HG03558 (cell line): ENCODE data around the gene S1PR2.

Source experiments
- ATAC-seq: cut with Tn5 transposase; IDR thresholded peaks from one replicate; pipeline ENCODE4 v1.9.1; 2021; ENCODE audit warnings: moderate number of reproducible peaks; ENCODE audit not compliant: unreplicated experiment; ENCODE audit errors: extremely low read depth

The S1PR2 gene, protein sequence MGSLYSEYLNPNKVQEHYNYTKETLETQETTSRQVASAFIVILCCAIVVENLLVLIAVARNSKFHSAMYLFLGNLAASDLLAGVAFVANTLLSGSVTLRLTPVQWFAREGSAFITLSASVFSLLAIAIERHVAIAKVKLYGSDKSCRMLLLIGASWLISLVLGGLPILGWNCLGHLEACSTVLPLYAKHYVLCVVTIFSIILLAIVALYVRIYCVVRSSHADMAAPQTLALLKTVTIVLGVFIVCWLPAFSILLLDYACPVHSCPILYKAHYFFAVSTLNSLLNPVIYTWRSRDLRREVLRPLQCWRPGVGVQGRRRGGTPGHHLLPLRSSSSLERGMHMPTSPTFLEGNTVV

DNA sequence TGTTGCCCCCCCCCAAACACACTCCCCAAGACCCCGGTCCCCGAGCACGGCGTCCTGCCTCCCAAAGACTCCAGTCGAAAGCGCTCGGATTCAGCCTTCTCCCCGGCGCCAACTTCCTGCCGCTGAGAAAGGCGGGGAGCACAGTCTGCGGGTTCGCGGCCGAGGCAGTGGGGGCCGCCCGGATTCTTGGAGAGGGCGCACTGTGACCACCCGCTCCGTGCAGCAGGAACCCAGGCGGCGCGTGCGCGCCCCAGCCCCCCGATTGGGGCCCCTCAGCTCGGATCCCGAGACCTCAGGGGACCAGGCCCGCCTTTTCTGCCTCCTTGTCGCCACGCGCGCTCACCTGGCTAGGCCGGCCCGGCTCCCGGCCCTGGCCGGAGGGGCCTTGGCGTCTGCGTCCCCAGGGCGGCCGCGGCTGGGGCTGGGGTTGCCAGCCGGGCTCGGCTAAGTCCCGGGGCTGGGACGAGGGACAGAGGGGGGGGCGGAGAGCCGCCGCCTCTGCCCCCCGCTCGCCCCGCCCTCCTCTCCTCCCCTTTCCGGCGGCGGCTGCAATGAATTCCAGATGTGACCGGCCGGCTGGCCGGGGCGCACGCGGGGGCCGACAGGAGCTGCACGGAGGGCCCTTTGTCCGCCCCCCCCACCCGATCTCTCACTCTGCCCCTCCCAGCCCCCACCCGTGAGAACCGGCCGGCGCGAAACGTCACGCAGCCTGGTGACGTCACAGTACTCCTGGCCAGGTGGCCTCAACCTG, at the start of gene S1PR2:
Gene S1PR2, minus strand, starts transcription at position 471 of the 751 bp plus-strand sequence. CDS start 6,426 bp downstream, outside the sequence.
- ATAC-seq: no peak

DNA sequence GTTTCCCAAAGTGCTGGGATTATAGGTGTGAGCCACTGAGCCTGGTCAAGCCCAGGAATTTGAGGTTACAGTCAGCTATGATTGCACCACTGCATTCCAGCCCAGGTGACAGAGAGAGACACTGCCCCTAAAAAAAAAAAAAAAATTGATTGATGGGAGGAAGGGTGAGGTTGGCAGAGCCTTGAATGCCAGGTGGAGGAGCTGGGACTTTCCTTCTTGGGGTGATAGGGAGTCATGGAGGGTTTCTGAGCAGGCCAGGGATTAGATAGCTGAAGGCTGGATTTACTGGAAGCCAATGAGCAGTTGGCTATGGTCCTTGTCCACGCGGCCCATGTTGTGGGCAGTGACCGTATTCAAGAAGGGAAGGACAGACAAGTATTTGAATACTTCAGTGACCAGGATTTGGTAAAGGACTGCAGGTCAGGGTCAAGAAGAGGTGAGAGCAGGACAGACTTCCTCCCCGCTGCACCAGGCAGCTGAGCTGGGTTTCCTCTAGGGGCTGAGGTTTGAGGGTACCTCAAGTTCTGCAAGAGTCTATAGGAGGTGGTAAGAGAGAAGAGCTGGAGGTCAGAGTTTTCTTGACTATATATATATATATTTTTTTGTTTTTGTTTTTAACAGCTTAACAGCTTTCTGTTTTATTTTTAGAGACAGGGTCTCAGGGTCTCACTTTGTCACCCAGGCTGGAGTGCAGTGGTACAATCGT, 48.8 kb upstream of the S1PR2 start:
- ATAC-seq: no peak

DNA sequence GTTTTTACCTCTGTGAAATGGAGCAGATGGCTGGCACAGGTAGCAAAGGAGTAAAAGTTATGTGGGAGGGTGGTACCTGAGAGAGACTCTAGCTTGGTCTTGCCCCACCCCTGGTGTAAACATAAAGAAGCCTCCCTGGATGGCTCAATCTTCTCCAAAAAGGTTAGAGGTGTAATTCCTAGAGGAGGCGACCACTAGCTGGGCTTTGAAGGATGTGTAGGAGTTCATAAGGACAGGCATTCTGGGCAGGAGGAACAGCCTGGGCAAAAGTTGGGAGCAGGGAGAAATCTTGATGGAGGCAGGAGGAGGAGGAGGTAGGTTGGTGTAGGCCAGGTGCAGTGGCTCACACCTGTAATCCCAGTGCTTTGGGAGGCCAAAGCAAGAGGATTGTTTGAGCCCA, 47.8 kb upstream of the S1PR2 start:
- no peak for ATAC-seq

DNA sequence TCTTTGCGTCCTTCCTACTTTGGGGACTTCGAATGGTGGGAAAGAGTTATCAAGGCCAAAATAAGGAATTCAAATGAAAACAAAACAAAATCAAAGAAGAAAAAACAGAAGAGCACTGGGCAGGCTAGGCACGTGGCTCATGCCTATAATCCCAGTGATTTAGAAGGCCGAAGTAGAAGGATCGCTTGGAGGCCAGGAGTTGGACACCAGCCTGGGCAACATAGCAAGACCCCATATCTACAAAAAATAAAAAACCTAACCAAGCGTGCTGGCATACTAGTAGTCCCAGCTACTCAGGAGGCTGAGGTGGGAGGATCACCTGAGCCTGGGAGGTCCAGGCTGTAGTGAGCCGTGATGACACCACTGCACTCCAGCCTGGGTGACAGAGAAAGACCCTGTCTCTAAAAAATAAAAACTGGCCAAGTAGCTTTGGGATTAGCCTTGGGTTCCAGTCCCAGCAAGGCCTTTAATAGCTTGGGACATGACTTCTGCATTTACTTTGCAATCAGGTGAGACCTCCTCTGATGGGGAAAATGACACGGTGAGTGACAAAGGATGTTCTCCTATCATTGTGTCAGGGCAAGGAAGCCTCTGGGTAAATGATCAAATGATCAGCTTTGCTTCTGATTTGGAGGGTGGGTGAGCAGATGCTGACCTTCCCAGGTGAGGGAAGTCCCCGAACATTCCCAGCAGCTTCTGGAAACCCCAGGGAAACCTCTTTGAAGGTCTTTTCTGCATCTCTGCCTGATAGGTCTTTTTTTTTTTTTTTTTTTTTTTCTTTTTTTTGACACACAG, 46.9 kb upstream of the S1PR2 start:
- no peak for ATAC-seq

DNA sequence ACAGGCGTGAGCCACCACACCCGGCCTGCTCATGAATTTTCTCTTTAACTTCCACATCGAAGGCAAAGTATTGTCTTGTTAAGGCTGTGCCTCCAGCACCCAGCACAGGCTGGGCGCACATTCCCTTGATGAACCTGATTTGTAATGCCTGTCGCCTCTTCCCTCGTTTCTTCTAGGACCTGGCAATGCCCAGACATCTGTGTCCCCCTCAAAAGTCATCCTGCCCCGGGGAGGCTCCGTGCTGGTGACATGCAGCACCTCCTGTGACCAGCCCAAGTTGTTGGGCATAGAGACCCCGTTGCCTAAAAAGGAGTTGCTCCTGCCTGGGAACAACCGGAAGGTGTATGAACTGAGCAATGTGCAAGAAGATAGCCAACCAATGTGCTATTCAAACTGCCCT, 43.5 kb upstream of the S1PR2 start:
- no peak for ATAC-seq

DNA sequence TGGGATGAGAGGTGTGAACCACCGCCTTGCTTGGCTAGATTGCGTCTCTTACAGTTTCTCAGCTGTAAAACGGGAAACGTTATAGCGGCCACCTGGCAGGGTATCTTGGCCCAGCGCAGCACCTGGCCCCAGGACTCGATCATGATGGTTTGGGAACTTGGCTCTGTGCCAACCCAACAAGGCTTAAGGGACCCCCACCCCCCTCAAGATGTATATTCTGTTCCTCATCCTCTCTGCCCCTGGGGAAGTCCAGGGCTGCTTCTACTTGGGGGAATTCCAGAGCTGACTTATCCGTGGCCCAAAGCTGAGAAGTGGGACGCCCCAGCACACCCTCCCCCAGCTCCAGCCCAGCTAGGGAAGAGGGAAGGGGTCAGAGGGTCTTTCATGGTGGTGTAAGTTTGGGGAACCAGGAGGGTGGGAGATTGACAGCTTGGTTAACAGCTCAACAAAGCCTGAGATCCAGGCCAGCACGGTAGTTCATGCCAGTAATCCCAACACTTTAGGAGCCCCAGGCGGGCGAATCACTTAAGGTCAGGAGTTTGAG, 40.5 kb upstream of the S1PR2 start:
- no peak for ATAC-seq

DNA sequence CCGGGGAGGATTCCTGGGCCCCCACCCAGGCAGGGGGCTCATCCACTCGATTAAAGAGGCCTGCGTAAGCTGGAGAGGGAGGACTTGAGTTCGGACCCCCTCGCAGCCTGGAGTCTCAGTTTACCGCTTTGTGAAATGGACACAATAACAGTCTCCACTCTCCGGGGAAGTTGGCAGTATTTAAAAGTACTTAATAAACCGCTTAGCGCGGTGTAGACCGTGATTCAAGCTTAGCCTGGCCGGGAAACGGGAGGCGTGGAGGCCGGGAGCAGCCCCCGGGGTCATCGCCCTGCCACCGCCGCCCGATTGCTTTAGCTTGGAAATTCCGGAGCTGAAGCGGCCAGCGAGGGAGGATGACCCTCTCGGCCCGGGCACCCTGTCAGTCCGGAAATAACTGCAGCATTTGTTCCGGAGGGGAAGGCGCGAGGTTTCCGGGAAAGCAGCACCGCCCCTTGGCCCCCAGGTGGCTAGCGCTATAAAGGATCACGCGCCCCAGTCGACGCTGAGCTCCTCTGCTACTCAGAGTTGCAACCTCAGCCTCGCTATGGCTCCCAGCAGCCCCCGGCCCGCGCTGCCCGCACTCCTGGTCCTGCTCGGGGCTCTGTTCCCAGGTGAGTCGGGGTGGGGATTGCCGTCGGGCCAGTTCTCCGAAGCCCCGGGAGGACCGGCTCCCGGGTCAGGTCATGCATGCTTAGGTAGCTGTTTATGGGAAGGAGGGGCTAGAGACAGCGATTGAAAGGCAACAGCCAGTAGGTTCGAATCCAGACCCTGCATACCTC, 39.7 kb upstream of the S1PR2 start, which contains the start of gene ICAM1:
Gene ICAM1, plus strand, starts transcription at position 505 of the 779 bp plus-strand sequence. Its CDS starts 40 bp downstream, at position 545.
- no peak for ATAC-seq

DNA sequence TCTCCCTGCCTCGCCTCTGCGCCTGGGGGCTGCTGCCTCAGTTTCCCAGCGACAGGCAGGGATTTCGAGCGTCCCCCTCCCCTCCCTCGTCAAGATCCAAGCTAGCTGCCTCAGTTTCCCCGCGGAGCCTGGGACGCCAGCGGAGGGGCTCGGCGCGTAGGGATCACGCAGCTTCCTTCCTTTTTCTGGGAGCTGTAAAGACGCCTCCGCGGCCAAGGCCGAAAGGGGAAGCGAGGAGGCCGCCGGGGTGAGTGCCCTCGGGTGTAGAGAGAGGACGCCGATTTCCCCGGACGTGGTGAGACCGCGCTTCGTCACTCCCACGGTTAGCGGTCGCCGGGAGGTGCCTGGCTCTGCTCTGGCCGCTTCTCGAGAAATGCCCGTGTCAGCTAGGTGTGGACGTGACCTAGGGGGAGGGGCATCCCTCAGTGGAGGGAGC, 39.1 kb upstream of the S1PR2 start:
- no peak for ATAC-seq

DNA sequence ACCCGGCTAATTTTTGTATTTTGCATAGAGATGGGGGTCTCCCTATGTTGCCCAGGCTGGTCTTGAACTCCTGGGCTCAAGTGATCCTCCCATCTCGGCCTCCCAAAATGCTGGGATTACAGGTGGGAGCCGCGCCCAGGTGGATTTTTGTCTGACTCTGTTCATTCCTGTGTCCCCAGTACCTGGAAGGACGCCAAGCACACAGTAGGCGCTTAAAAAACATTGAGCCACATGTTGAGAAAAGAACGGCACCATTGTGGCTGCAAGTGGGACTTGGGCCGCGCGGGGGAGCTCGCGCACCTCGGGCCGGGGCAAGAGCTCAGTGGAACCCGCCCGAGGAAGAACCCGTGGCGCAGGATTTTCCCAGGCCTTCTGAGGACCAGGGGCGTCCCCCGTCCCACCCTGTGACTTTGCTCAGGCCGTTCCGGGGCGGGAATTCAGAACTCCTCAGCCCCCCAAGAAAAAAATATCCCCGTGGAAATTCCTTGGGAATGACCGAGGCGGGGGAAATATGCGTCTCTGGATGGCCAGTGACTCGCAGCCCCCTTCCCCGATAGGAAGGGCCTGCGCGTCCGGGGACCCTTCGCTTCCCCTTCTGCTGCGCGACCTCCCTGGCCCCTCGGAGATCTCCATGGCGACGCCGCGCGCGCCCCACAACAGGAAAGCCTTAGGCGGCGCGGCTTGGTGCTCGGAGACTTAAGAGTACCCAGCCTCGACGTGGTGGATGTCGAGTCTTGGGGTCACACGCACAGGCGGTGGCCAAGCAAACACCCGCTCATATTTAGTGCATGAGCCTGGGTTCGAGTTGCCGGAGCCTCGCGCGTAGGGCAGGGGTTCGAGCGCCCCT, 38.4 kb upstream of the S1PR2 start:
- no peak for ATAC-seq

DNA sequence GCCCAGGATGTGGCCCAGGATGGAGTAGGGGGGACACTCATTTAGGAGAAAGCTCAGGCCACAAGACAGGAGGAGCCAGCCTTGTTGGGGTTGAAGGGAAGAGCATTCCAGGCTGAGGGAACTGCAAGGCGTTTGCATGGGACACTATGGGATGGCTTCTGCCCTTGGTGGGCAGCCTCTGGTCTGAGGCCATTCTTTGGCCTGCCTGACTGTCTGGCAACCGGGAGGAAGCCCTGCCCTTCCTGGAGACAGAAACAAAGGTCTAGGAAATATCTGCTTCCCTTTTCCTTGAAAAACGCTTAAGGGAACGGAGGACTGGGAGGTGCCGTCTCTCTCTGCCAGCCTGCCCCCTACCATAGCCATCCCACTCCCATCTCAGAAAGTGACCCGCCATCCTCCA, 36.9 kb upstream of the S1PR2 start:
- no peak for ATAC-seq

DNA sequence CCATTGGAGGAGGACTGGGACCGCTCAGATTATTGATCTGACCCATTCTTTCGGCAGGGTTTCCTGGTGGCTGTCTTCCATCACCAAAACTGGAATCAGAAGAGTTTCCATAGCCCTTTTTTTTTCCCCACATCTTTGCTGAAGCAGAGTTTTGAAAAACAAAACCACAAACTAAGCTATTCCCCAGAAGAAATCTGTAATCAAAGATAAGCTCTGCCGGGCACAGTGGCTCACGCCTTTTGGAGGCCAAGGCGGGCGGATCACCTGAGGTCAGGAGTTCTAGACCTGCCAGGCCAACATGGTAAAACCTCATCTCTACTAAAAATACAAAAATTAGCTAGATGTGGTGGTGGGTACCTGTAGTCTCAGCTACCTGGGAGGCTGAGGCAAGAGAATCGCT, 35.6 kb upstream of the S1PR2 start:
- ATAC-seq: no peak

DNA sequence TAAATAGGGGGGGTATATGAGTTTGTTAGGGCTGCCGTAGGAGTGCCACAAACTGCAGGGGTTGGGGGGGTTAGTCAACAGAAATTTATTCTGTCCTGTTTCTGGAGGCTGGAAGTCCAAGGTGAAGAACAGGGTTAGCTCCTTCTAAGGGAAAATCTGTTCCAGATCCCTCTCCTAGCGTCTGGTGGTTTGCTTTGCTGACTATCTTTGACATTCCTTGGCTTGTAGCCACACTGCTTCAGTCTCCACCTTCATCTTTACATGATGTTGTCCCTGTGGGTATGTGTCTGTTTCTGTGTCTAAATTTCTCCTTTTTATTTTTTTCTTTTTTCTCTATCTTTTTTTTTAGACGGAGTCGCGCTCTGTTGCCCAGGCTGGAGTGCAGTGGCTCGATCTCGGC, 31.6 kb upstream of the S1PR2 start:
- no peak for ATAC-seq

DNA sequence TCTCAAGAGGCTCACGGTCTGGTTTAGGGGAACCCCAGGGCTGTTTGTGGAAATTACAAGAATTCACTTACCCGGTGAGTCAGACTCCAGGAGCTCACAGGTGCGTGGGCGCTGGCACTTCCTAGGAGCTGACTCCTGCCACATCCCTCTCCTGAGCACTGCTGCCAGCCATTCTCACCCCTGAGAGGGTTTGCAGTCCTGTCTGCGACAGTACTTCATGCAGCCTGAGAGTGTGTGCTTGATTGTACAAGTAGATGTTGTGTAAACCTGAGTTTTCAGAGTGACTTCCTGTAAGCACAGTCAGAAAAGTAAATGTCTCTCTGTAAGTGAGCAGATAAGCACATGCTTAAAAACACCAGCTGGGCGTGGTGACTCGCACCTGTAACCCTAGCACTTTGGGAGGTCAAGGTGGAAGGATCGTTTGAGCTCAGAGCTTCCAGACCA, 29.0 kb upstream of the S1PR2 start:
- no peak for ATAC-seq

DNA sequence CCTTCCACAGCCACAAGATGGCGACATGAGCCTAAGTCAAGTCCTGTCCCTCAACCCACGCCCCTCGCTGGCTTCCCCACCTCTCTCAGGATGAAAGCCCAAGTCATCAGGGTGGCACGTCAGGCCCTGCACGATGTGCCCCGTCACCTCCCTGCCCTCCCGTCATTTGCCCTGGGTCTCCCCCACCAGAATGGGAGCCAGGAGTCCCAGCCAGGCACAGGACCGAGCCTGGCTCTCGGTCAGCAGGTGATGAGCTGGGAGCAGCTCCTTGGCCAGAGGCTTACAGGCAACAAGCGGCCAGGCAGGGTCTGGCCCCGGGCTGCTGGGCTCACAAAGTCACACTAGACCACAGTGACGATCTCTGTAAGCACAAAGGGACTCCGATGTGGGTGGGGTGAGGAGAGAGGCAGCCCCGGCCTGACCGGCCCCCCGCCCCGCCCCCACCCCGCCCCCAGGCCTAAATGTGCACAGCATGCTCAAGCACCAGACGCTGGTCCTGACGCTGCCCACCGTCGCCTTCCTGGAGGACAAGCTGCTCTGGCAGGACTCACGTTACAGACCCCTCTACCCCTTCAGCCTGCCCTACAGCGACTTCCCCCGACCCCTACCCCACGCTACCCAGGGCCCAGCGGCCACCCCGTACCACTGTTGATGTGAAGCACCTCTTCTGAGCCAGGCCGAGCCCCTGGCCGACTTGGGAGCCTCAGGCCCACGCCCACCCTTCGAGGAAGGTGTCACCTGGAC, 28.2 kb upstream of the S1PR2 start:
- ATAC-seq: no peak

DNA sequence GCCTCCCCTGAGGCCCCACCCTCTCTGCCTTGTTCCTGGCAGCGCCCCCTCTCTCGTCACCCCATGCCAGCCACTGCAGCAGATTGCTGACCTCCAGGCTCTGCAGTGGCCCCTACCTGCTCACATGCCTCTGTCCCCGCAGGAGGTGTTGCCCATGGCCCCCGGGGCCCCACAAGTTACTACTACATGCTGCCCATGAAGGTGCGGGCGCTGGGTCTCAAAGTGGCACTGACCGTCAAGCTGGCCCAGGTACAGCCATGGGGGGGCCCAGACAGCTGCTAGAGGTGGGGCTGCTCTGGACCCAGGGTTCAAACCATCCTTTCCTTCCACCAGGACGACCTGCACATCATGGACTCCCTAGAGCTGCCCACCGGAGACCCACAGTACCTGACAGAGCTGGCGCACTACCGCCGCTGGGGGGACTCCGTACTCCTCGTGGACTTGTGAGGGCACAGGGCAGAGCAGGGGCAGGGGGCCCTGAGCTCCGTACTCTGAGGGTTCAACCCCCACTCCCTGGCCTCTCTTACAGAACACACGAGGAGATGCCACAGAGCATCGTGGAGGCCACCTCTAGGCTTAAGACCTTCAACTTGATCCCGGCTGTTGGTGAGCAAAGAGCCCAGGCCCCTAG, 27.1 kb upstream of the S1PR2 start:
- no peak for ATAC-seq

DNA sequence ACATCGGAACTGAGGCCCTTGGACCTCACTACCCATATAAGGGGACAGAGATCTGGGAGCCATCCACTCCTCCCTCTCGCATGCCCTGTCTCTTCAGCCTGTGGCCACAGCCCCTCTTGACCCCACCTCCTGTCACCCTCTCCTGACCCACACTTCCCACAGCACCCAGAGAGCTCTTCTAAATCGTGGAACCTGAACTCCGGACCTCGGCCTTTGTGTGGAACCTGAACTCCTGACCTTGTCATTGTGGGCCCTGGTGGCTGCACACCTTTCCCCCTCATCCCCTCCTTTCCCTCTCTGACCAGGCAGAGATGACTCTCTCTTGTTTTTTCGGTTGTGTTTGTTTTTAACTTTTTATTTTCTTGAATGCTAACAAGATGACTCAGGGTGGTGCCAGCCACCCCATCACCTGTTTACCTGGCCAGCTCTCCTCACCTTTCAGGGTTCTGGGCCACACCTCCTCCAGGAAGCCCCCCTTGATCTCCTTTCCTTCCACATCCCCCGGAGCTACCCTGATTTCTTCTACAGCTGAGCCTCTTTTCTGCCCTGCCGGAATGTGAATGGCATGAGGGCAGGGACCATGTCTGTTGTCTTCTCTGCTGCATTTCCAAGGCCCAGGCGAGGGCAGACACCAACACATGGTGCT, 26.0 kb upstream of the S1PR2 start:
- ATAC-seq: no peak

DNA sequence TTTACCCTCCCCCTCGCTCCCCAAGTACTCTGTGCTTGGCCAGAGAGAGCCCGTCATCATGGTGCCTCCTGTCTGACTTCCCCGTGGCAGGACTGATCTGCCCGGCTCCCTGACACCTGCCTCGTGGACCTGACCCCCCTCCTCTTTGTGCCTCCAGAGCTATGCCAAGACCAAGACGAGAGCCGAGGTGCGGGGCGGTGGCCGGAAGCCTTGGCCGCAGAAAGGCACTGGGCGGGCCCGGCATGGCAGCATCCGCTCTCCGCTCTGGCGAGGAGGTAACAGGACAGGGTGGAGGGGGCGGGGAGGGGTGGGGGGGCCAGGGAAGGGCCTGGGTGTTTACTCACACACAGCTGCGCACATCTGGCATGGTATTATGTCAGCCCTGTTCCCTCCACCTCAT, 25.4 kb upstream of the S1PR2 start:
- ATAC-seq: no peak
